Kidney epithelial cell (primary cell): ENCODE results near the gene BNC2. TPM values are rescaled to one million over a fixed set of nuclear protein-coding genes. Genes with fewer than 3 reads are reported as not detected.
A peak's percentile ranks its signal among the peaks of the same experiment; 100 is the strongest.

ENCODE experiments used
- DNase-seq: peaks from one replicate; pipeline ENCODE4 v3.0.0-alpha.2; 2010; ENCODE audit warnings: low read depth
- H3K27me3 ChIP-seq: 2 replicates; pipeline ENCODE4 v1.6.0; 2011; ENCODE audit warnings: low read length; ENCODE audit not compliant: control insufficient read depth, insufficient read depth
- H3K36me3 ChIP-seq: 2 replicates; pipeline ENCODE4 v1.5.1; 2011; ENCODE audit warnings: low read length; ENCODE audit not compliant: control insufficient read depth, insufficient read depth
- H3K4me3 ChIP-seq: 2 replicates; pipeline ENCODE4 v1.5.1; 2011; ENCODE audit warnings: low read depth, mild to moderate bottlenecking, control low read depth, low read length
- CTCF ChIP-seq: IDR thresholded peaks from 2 replicates; pipeline ENCODE4 v1.5.1; 2011; ENCODE audit warnings: mild to moderate bottlenecking, moderate library complexity, low read length, control low read depth, inconsistent platforms; ENCODE audit not compliant: insufficient read depth, poor library complexity, severe bottlenecking
- total RNA-seq: library from RNA; depleted of rRNA; stranded (reverse); fragments of >200 nt; gene quantifications from 2 replicates; pipeline ENCODE4 v1.2.3, GENCODE V29; 2015

The BNC2 gene
- total RNA-seq, 1 donor from 2014 or later, result 1.5 TPM

GRCh38 chr9:16652582-16652981 is 217.9 kb downstream of the BNC2 start:
- Histone ChIP-seq H3K36me3 (no peaks in the 10 kb centered on the region), H3K4me3 (no peak overlapping the region), H3K27me3 (no peaks in the 10 kb centered on the region)
- no peak for TF ChIP-seq CTCF
- no peak for DNase-seq

GRCh38 chr9:16651446-16651964 is 219.0 kb downstream of the BNC2 start:
- TF ChIP-seq CTCF, result no peak
- Histone ChIP-seq H3K4me3 (no peak overlapping the region), H3K36me3 (no peaks in the 10 kb centered on the region), H3K27me3 (no peaks in the 10 kb centered on the region)
- DNase-seq, result no peak

GRCh38 chr9:16645970-16646369 is 224.5 kb downstream of the BNC2 start:
- H3K27me3 ChIP-seq, result no peaks in the 10 kb centered on the region
- no peak for TF ChIP-seq CTCF
- H3K36me3 ChIP-seq, result no peaks in the 10 kb centered on the region
- no peak overlapping the region for H3K4me3 ChIP-seq
- no peak for DNase-seq

- H3K36me3 ChIP-seq, result no peaks in the 10 kb centered on the region
- no peaks in the 10 kb centered on the region for H3K27me3 ChIP-seq
- no peak overlapping the region for H3K4me3 ChIP-seq
- TF ChIP-seq CTCF, result no peak
- DNase-seq, result no peak
These were observed 227.9 kb downstream of the BNC2 start for GRCh38 chr9:16642421-16643109.

- TF ChIP-seq CTCF, result peak; percentile 55
- Histone ChIP-seq H3K36me3 (no peaks in the 10 kb centered on the region), H3K27me3 (no peaks in the 10 kb centered on the region), H3K4me3 (no peak overlapping the region)
- no peak for DNase-seq
These were observed 229.8 kb downstream of the BNC2 start for GRCh38 chr9:16640649-16641048.

GRCh38 chr9:16639644-16640043 is 230.8 kb downstream of the BNC2 start:
- TF ChIP-seq CTCF, result no peak
- no peak for DNase-seq
- no peaks in the 10 kb centered on the region for H3K27me3 ChIP-seq
- no peak overlapping the region for H3K4me3 ChIP-seq
- H3K36me3 ChIP-seq, result no peaks in the 10 kb centered on the region
